Tibial nerve (tissue), 4 donors: ENCODE results near the gene TBC1D1. TPM values are rescaled to one million over a fixed set of nuclear protein-coding genes. Genes with fewer than 3 reads are reported as not detected.

Experiments used
- DNase-seq, 2 donors: peaks; one replicate each; pipeline ENCODE4 v3.0.0-alpha.2; 2019; ENCODE audit warnings: low spot score in 2 of 2
- H3K27ac ChIP-seq, 4 donors: fragments of 200-600 bp; sonication (generic) in 3 of 4; one replicate each; pipeline ENCODE4 v1.5.1; 2017 to 2019; ENCODE audit warnings: mild to moderate bottlenecking in 1 of 4
- H3K27me3 ChIP-seq, 2 donors: fragments of 200-600 bp; sonication (generic) in 1 of 2; one replicate each; pipeline versions ENCODE4 v1.5.1 to v1.6.0; 2017 to 2019
- H3K36me3 ChIP-seq, 3 donors: fragments of 200-600 bp; sonication (generic); one replicate each; pipeline ENCODE4 v1.5.1; 2018 to 2019
- H3K4me1 ChIP-seq, 4 donors: fragments of 200-600 bp; sonication (generic) in 3 of 4; one replicate each; pipeline ENCODE4 v1.5.1; 2017 to 2019
- H3K4me3 ChIP-seq, 4 donors: fragments of 200-600 bp; sonication (generic) in 3 of 4; one replicate each; pipeline ENCODE4 v1.5.1; 2017 to 2019; ENCODE audit warnings: mild to moderate bottlenecking in 1 of 4, moderate library complexity in 1 of 4
- H3K9me3 ChIP-seq, 4 donors: fragments of 200-600 bp; sonication (generic) in 3 of 4; one replicate each; pipeline ENCODE4 v1.5.1; 2017 to 2019
- EP300 ChIP-seq, 2 donors: sonication (generic); formaldehyde crosslinking; IDR thresholded peaks; one replicate each; pipeline ENCODE4 v1.6.1; 2017; ENCODE audit warnings: antibody characterized with exemption in 2 of 2, mild to moderate bottlenecking in 1 of 2
- POLR2A ChIP-seq, 2 donors: fragments of 450-650 bp; IDR thresholded peaks; one replicate each; pipeline ENCODE4 v1.6.1; 2017; ENCODE audit warnings: antibody characterized with exemption in 2 of 2, mild to moderate bottlenecking in 2 of 2, moderate library complexity in 2 of 2
- WGBS, 2 donors: methylation state at CpG; one replicate each; pipeline ENCODE4 v1.1.5; 2018; 5-methylcytosine and 5-hydroxymethylcytosine counted together
- total RNA-seq, 4 donors: library from RNA; depleted of rRNA; stranded (reverse); fragments of >200 nt; gene quantifications; one replicate each; pipeline ENCODE4 v1.1.0, GENCODE V29; 2016
- TF ChIP-seq, protein P1 (sequence below), 5 experiments: fragments of 200-600 bp in 3 of 5; fragments of 450-650 bp in 2 of 5; sonication (generic) in 3 of 5; IDR thresholded peaks; one replicate each; pipeline ENCODE4 v1.5.1; 2016 to 2019; ENCODE audit warnings: antibody characterized with exemption in 5 of 5, mild to moderate bottlenecking in 3 of 5, moderate library complexity in 2 of 5

Gene TBC1D1
- total RNA-seq, 4 donors from 2014 or later: 41.6 to 97.8 (median 62.5) TPM

DNA sequence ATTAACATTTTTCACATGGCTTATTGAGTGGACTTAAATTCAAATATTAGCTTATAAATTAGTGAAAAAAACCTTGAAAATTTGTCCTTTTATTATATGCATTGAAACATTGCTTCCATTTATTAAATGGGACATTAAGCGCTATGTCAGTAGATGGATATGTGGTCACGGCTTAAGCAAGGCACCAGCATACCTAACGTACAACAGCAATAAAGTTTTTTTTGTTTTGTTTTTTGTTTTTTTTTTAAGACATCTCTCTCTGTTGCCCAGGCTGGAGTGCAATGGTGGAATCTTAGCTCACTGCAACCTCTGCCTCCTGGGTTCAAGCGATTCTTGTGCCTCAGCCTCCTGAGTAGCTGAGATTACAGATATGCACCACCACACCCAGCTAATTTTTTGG lies 32.8 kb upstream of the TBC1D1 start:
- Histone ChIP-seq H3K27me3 (no peaks in the 10 kb centered on the region), H3K9me3 (no peaks in the 10 kb centered on the region), H3K36me3 (peaks cover 0 to 22% (median 0%) of the 10 kb centered on the region in 3 donors), H3K4me3 (no peak overlapping the region), H3K27ac (no peak overlapping the region), H3K4me1 (no peaks in the 10 kb centered on the region)
- WGBS, 2 donors: 88 to 96% methylated on average over 4 of the region's 4 CpGs
- DNase-seq: no peak
- no peak for TF ChIP-seq POLR2A (IDR thresholded peaks at IDR 0.05)
- no peak for TF ChIP-seq EP300 (IDR thresholded peaks at IDR 0.05)
- TF ChIP-seq, protein P1, sequence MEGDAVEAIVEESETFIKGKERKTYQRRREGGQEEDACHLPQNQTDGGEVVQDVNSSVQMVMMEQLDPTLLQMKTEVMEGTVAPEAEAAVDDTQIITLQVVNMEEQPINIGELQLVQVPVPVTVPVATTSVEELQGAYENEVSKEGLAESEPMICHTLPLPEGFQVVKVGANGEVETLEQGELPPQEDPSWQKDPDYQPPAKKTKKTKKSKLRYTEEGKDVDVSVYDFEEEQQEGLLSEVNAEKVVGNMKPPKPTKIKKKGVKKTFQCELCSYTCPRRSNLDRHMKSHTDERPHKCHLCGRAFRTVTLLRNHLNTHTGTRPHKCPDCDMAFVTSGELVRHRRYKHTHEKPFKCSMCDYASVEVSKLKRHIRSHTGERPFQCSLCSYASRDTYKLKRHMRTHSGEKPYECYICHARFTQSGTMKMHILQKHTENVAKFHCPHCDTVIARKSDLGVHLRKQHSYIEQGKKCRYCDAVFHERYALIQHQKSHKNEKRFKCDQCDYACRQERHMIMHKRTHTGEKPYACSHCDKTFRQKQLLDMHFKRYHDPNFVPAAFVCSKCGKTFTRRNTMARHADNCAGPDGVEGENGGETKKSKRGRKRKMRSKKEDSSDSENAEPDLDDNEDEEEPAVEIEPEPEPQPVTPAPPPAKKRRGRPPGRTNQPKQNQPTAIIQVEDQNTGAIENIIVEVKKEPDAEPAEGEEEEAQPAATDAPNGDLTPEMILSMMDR (IDR thresholded peaks at IDR 0.05): no peak

DNA sequence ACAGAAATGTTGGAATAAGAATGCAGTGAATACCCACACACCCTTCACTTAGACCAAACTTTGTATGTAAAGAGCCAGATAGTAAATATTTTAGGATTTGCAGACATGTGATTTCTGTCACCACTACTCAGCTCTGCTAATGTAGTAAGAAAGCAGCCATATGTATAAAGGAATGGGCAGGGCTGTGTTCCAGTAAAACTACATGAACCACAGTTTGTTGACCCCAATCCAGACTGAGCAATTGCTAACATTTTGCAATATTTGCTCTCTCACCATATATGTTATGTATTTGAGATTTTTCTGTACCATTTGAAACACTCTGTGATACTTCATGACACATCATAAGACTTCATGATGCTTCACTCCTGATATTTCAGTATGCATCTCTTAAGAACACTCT lies 32.0 kb upstream of the TBC1D1 start:
- TF ChIP-seq, protein P1 (IDR thresholded peaks at IDR 0.05): no peak
- TF ChIP-seq POLR2A (IDR thresholded peaks at IDR 0.05) (no peak), EP300 (IDR thresholded peaks at IDR 0.05) (no peak)
- no peaks in the 10 kb centered on the region for H3K27me3 ChIP-seq
- no peak overlapping the region for H3K27ac ChIP-seq
- no peaks in the 10 kb centered on the region for H3K9me3 ChIP-seq
- DNase-seq: no peak
- H3K4me1 ChIP-seq: no peaks in the 10 kb centered on the region
- H3K4me3 ChIP-seq: no peak overlapping the region
- H3K36me3 ChIP-seq: peaks cover 0 to 22% (median 0%) of the 10 kb centered on the region in 3 donors

DNA sequence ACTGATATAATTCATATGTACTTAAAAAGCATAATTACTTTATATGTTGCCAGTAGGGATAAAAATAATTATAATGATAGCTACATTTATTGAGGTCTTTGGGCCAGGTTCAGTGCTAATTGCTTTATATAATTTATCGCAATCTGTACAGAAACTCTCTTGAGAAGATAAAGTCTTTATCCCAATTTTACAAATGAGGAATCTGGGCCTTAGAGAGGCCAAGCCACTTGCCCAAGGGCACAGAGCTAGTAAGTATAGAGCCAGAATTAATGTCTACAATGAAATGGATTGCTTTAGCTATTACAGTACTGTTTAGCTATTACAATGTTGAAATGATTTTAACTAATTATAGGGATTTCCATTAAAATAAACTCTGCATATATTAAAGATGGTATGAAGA lies 30.6 kb upstream of the TBC1D1 start:
- H3K36me3 ChIP-seq: peaks cover 0 to 17% (median 0%) of the 10 kb centered on the region in 3 donors
- TF ChIP-seq, protein P1 (IDR thresholded peaks at IDR 0.05): no peak
- TF ChIP-seq POLR2A (IDR thresholded peaks at IDR 0.05): no peak
- TF ChIP-seq EP300 (IDR thresholded peaks at IDR 0.05): no peak
- whole genome bisulfite sequencing, 2 donors: 87 to 98% methylated on average over 1 of the region's 1 CpG
- no peak for DNase-seq
- H3K27ac ChIP-seq: no peak overlapping the region
- no peaks in the 10 kb centered on the region for H3K9me3 ChIP-seq
- no peak overlapping the region for H3K4me3 ChIP-seq
- peaks cover 0 to 10% (median 0%) of the 10 kb centered on the region in 4 donors for H3K4me1 ChIP-seq
- H3K27me3 ChIP-seq: no peaks in the 10 kb centered on the region

- Histone ChIP-seq H3K4me3 (no peak overlapping the region), H3K4me1 (peaks cover 0 to 16% (median 0%) of the 10 kb centered on the region in 4 donors), H3K9me3 (no peaks in the 10 kb centered on the region), H3K36me3 (peaks cover 0 to 9% (median 0%) of the 10 kb centered on the region in 3 donors), H3K27ac (no peak overlapping the region), H3K27me3 (no peaks in the 10 kb centered on the region)
- WGBS, 2 donors: 78% methylated on average over 4 of the region's 4 CpGs
- TF ChIP-seq POLR2A (IDR thresholded peaks at IDR 0.05) (no peak), EP300 (IDR thresholded peaks at IDR 0.05) (no peak)
- TF ChIP-seq, protein P1 (IDR thresholded peaks at IDR 0.05): no peak
- no peak for DNase-seq
Measured at GRCh38 chr4:37862961-37863360, 27.9 kb upstream of the TBC1D1 start.

- Histone ChIP-seq H3K27ac (no peak overlapping the region), H3K4me3 (no peak overlapping the region)
Measured at GRCh38 chr4:37864786-37865185, 26.1 kb upstream of the TBC1D1 start.

More at GRCh38 chr4:37864786-37865185, 26.1 kb upstream of the TBC1D1 start:
- peaks cover 0 to 16% (median 0%) of the 10 kb centered on the region in 4 donors for H3K4me1 ChIP-seq
- H3K36me3 ChIP-seq: peaks cover 0 to 5% (median 0%) of the 10 kb centered on the region in 3 donors
- no peaks in the 10 kb centered on the region for H3K27me3 ChIP-seq
- WGBS, 2 donors: 57 to 69% methylated on average over 4 of the region's 4 CpGs
- no peaks in the 10 kb centered on the region for H3K9me3 ChIP-seq
- no peak for DNase-seq
- TF ChIP-seq POLR2A (IDR thresholded peaks at IDR 0.05) (no peak), EP300 (IDR thresholded peaks at IDR 0.05) (peak in 1 of 2 donors; percentile 37)
- TF ChIP-seq, protein P1 (IDR thresholded peaks at IDR 0.05): no peak
